GM19025 (cell line): ENCODE data around the gene PDLIM3.
"Not testable (repeated sequence)": the region's sequence is repeated elsewhere in the genome, so short reads cannot be mapped to it uniquely, and the experiment has no call there.

Experiments
- ATAC-seq: cut with Tn5 transposase; IDR thresholded peaks from one replicate; pipeline ENCODE4 v1.9.1; 2021; ENCODE audit warnings: mild to moderate bottlenecking, low read depth, moderate library complexity; ENCODE audit not compliant: unreplicated experiment

The PDLIM3 gene

GRCh38 chr4:185534866-185535611, at the start of gene PDLIM3:
TSS of gene PDLIM3 (minus strand) at chr4:185535507. CDS start at chr4:185535434, 73 bp downstream.
- ATAC-seq, result no peak

GRCh38 chr4:185583813-185584212, 48.5 kb upstream of the PDLIM3 start:
- no peak for ATAC-seq

GRCh38 chr4:185582651-185583400, 47.5 kb upstream of the PDLIM3 start:
- ATAC-seq, result no peak

GRCh38 chr4:185580699-185581098, 45.4 kb upstream of the PDLIM3 start:
- ATAC-seq, result no peak

- no peak for ATAC-seq
Measured at GRCh38 chr4:185578284-185578683, 43.0 kb upstream of the PDLIM3 start.

- no peak for ATAC-seq
Measured at GRCh38 chr4:185576962-185577950, 41.9 kb upstream of the PDLIM3 start.

- no peak for ATAC-seq
Measured at GRCh38 chr4:185576314-185576961, 41.1 kb upstream of the PDLIM3 start.

- ATAC-seq, result no peak
Measured at GRCh38 chr4:185573651-185574199, 38.4 kb upstream of the PDLIM3 start.

- ATAC-seq, result no peak
Measured at GRCh38 chr4:185570727-185571126, 35.4 kb upstream of the PDLIM3 start.

GRCh38 chr4:185567381-185568376, 32.4 kb upstream of the PDLIM3 start:
- ATAC-seq, result no peak

GRCh38 chr4:185566972-185567371, 31.7 kb upstream of the PDLIM3 start:
- no peak for ATAC-seq

GRCh38 chr4:185566425-185566824, 31.1 kb upstream of the PDLIM3 start:
- ATAC-seq, result no peak

- ATAC-seq, result no peak
Measured at GRCh38 chr4:185565696-185566095, 30.4 kb upstream of the PDLIM3 start.

GRCh38 chr4:185564349-185564748, 29.0 kb upstream of the PDLIM3 start:
- ATAC-seq, result no peak

GRCh38 chr4:185562531-185562930, 27.2 kb upstream of the PDLIM3 start:
- no peak for ATAC-seq

GRCh38 chr4:185560316-185560715, 25.0 kb upstream of the PDLIM3 start:
- ATAC-seq, result no peak

- no peak for ATAC-seq
Measured at GRCh38 chr4:185559915-185560281, 24.6 kb upstream of the PDLIM3 start.

GRCh38 chr4:185559251-185559914, 24.1 kb upstream of the PDLIM3 start:
- not testable (repeated sequence) for ATAC-seq
